GM13977 (cell line): ENCODE measurements around the gene SETD3.

ENCODE experiments used
- DNase-seq: peaks from one replicate; pipeline ENCODE4 v3.0.0; 2012; ENCODE audit warnings: low spot score
- CTCF ChIP-seq: IDR thresholded peaks from 2 replicates; pipeline ENCODE4 v1.5.1; 2012; ENCODE audit warnings: mild to moderate bottlenecking, control low read depth; ENCODE audit not compliant: insufficient read depth; ENCODE audit errors: extremely low read depth, missing control alignments
- in situ Hi-C: fragments of 300-500 bp; cut with MboI; formaldehyde crosslinking; loops from one replicate; pipeline ENCODE4 v1.12.0; 2022; ENCODE audit warnings: low sequenced_read_pairs, low pct_unique_long_range_greater_than_20kb, mixed read lengths, inconsistent platforms; ENCODE audit not compliant: unreplicated experiment

SETD3 gene

DNA sequence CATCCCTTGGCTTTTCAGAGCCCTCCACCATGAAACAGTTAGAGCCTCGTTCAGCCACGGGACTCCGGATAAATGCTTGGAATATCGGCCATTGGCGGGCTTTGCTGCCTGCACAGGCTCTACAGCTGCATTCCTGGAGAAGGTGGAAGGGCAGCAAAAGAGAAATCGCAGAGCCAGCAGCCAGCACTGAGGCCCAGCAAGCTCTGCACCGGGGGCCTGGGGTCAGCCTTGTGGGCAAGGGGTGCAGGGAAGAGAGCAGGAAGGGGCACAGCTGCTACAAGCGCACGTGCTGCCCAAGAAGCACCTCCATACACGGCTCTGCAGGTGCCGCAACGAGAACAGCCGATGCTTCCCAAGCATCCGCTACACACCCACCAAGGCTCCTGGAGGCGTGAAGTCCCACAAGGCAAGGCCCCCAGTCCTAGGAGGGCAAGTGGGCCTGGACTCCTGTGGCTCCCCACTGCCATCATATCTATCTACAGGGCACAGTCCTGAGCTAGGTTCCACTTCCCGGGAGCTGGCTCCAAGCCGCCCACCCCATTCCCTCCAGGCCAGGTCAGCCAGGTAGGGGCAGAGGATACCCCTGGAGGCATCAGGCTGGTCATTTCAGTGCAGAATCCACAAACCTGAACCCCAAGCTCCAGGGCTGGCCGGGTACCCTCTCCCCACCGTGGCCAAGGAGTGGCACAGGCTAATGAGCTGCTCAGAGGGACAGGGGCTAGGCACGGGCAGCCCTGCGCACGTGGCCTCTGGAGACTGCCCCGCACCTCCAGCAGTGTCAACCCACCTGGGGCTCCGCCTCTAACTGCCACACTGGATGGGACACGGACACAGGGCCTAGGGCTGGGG lies 40.7 kb upstream of the SETD3 start:
- in situ Hi-C loops = no loop called here
- no peak for TF ChIP-seq CTCF
- DNase-seq = no peak

- in situ Hi-C loops = no loop called here
- no peak for DNase-seq
- TF ChIP-seq CTCF = no peak
These were observed 40.0 kb upstream of the SETD3 start for GRCh38 chr14:99520571-99521081.

DNA sequence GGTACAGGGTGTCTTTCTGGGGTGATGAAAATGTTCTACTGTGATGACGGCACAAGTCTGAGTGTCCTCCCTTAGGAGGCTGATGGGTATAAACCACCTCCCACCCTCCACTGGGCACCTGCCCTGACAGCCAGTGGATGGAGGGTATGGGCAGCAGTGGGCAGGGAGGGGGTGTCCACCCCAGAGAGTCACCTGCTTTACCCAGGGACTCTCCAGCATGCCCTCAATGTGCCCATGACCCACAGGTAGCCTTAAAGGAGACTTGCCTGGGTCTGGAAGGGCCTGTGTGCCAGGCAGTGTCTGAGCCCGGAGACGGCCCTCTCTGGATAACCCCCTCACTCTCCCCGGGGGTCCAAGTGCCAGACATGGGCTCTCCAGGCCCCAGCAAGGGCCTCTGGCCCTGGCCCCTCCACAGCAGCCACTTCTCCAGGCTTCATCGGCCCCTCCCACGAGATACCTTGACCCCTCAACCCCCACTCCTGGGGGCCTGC lies 39.3 kb upstream of the SETD3 start:
- in situ Hi-C loops = no loop called here
- DNase-seq = no peak
- no peak for TF ChIP-seq CTCF

- no peak for DNase-seq
- in situ Hi-C loops = no loop called here
- TF ChIP-seq CTCF = no peak
These were observed 38.8 kb upstream of the SETD3 start for GRCh38 chr14:99519347-99519881.

DNA sequence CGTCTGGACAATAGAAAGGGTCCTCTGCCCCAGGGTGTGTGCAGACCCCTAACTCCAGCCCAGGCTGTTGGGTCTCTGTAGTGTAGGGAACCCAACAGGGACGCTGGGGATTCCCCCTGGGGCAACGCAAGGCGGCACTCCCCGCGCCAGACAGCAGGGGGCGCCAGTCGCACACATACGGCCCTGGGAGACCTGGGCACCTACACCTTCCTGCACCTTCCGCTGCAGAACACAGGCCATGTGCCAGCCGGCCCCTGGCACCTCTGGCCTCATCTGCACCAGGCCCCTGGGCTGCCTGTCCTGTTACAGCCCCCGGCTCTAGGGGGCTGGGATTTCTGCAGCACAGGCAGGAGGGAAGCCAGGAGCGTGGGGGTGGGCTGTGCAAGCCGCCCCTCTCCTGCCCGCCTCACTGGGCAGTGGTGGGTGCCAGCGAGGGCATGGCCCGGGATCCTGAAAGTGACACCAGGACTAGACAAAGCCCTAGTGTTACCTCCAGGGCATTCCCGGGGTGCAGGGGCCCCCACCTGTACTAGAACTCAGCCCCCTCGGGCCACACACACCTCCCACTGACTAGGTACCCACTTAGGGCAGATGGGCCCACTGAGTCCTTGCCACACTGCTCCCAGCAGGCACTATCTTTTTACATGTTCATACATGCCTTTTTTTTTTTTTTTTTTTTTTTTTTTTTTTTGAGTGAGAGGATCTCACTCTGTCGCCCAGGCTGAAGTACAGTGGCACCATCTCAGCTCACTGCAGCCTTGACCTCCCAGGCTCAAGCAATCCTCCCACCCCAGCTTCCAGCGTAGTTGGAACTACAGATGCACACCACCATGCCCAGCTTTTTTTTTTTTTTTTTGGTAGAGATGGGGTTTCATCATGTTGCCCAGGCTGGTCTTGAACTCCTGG lies 38.0 kb upstream of the SETD3 start:
- TF ChIP-seq CTCF = peak; percentile 99
- peak; percentile 91 for DNase-seq
- in situ Hi-C loops = no loop called here
